GM12801 (cell line): Measurements from ENCODE around the gene CD83.

ENCODE experiments used
- CTCF ChIP-seq: IDR thresholded peaks from one replicate; pipeline ENCODE4 v1.5.1; 2011; ENCODE audit warnings: control low read depth; ENCODE audit not compliant: insufficient read length; ENCODE audit errors: extremely low read depth

The CD83 gene

GRCh38 chr6:14108571-14109410, 8.8 kb upstream of the CD83 start:
- no peak for TF ChIP-seq CTCF

- TF ChIP-seq CTCF: no peak
Observed at GRCh38 chr6:14109411-14109826, 8.2 kb upstream of the CD83 start.

GRCh38 chr6:14110001-14110818, 7.4 kb upstream of the CD83 start:
- no peak for TF ChIP-seq CTCF

GRCh38 chr6:14113976-14114375, 3.6 kb upstream of the CD83 start:
- no peak for TF ChIP-seq CTCF

- TF ChIP-seq CTCF: no peak
Observed at GRCh38 chr6:14118091-14118439, 493 bp downstream of the CD83 start.

- TF ChIP-seq CTCF: no peak
Observed at GRCh38 chr6:14118446-14118845, 874 bp downstream of the CD83 start.

- no peak for TF ChIP-seq CTCF
Observed at GRCh38 chr6:14119784-14120183, 2.2 kb downstream of the CD83 start.
